HG03439 (cell line): ENCODE measurements around the gene NCR2.
"Not testable (repeated sequence)": the region's sequence is repeated elsewhere in the genome, so short reads cannot be mapped to it uniquely, and the experiment has no call there.

Source experiments
- ATAC-seq: cut with Tn5 transposase; IDR thresholded peaks from one replicate; pipeline ENCODE4 v1.9.1; 2021; ENCODE audit warnings: mild to moderate bottlenecking, moderate library complexity; ENCODE audit not compliant: unreplicated experiment

Gene NCR2, protein sequence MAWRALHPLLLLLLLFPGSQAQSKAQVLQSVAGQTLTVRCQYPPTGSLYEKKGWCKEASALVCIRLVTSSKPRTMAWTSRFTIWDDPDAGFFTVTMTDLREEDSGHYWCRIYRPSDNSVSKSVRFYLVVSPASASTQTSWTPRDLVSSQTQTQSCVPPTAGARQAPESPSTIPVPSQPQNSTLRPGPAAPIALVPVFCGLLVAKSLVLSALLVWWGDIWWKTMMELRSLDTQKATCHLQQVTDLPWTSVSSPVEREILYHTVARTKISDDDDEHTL

GRCh38 chr6:41335296-41335695 lies at the start of gene NCR2:
Gene NCR2, plus strand, starts transcription at chr6:41335608. Its CDS starts 269 bp downstream, at chr6:41335877.
- ATAC-seq, result no peak

- no peak for ATAC-seq
Observed at GRCh38 chr6:41286544-41287346, 48.7 kb upstream of the NCR2 start, which contains the start of gene TREM1. Gene TREM1, minus strand, starts transcription at chr6:41286682. Its CDS starts 27 bp downstream, at chr6:41286655.

- peak; percentile 75 for ATAC-seq
Observed at GRCh38 chr6:41288030-41288753, 47.2 kb upstream of the NCR2 start.

DNA sequence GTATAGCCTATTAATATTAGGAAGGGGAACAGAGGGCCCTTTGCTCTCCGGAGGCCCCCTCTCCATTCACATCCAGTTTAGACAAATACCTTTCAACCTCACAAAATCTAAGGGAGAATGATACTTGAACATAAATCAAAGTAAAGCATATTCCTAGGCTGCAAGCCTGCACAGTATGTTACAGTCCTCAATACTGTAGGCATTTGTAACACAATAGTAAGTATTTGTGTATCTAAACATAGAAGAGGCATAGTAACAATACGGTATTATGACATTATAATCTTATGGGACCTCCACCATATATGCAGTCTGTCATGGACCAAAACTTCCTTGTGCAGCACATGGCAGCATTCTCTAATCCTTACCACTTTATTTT lies 46.7 kb upstream of the NCR2 start:
- no peak for ATAC-seq

GRCh38 chr6:41289815-41290214 lies 45.6 kb upstream of the NCR2 start:
- no peak for ATAC-seq

DNA sequence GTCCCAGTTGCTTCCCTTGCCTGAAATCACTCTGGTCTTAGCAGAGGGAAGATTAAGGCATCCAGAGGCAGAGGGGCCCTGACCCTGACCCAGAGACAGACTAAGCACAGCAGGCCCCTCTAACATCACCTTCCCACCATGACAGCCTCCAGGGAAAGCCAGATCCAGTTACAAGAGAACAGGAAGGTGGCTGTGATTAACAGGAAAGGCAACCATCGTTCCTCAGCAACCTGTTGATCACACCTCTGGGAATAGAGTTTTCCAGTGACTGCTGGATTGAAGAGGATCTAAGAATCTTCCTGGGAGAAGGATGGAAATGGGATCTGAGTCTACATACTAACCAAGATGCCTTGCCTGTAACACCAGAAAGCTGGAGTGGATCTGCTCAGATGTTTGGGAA lies 43.7 kb upstream of the NCR2 start:
- ATAC-seq, result no peak

- no peak for ATAC-seq
Observed at GRCh38 chr6:41294214-41294872, 41.1 kb upstream of the NCR2 start.

DNA sequence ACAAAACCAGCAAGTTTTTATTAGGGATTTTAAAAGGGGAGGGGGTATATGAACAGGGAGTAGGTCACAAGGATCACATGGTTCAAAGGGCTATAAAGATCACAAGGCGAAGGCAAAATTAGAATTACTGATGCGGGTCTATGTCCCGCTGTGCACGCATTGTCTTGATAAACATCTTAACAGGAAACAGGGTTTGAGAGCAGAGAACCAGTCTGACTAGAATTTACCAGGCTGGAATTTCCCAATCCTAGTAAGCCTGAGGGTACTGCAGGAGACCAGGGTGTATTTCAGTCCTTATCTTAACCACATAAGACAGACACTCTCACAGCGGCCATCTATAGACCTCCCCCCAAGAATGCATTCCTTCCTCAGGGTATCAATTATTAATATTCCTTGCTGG lies 38.2 kb upstream of the NCR2 start:
- not testable (repeated sequence) for ATAC-seq

DNA sequence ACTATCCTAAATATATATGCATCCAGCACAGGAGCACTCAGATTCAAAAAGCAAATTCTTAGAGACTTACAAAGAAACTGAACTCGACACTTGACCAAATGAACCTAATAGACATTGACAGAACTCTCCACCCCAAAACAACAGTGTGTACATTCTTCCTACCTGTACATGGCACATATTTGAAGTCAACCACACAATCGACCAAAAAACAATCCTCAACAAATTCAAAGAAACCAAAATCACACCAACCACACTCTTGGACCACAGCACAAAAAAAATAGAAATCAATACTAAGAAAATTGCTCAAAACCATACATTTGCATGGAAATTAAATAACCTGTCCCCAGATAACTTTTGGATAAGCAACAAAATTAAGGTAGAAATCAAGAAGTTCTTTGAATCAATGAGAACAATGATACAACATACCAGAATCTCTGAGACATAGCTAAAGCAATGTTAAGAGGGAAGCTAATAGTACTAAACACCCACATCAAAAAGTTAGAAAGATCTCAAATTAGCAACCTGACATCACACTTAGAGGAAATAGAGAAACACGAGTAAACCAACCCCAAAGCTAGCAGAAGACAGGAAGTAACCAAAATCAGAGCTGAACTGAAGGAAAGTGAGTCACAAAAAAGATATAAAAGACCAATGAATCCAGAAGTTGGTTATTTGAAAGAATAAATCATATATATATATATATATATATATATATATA lies 36.5 kb upstream of the NCR2 start:
- no peak for ATAC-seq

GRCh38 chr6:41302638-41303037 lies 32.8 kb upstream of the NCR2 start:
- ATAC-seq, result no peak

DNA sequence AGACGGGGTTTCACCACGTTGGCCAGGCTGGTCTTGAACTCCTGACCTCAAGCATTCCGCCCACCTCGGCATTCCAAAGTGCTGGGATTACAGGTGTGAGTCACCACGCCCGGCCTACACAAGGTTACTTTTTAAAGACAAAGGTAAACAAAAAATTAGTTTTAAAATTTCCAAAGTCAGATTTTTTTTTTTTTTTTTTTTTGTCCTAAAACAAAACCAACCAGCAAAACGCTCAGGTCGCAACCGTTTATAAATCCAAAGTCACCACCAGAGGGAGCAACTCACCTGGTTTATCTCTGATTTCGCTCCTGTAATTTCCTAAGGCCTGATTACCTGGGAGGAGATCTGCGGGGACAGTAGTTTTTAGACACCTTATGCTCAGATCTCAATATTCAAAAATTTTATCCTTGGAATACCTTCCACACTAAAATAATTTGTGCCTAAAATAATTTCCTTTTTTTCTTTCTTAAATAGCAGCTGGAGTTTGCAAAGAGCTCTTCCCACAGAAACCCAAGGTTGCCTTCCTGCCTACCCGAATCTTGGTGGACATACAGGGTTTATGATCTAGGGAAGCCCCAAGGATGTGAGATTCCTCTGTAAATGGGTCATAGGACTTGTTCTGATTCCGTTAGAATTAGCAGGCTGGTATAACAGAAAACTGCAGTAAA lies 29.1 kb upstream of the NCR2 start:
- ATAC-seq, result no peak

DNA sequence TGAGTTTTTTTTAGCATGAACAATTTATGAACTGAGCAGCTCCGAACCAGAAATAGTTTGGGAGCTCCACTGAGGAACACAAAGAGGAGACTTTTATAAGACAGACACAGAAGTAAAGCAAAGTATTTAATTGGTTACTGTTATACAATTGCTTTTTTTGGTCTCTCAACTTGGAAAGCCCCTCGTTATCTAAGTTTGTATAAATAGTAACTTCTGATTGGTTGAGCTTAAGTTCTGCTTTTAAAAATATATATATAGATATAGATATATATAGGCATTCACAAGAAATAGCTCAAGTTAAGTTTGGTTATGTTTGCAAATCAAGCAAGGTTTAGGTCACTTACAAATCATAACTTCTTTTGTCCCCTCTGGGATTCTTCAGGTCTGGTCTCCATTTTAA lies 20.2 kb upstream of the NCR2 start:
- no peak for ATAC-seq

DNA sequence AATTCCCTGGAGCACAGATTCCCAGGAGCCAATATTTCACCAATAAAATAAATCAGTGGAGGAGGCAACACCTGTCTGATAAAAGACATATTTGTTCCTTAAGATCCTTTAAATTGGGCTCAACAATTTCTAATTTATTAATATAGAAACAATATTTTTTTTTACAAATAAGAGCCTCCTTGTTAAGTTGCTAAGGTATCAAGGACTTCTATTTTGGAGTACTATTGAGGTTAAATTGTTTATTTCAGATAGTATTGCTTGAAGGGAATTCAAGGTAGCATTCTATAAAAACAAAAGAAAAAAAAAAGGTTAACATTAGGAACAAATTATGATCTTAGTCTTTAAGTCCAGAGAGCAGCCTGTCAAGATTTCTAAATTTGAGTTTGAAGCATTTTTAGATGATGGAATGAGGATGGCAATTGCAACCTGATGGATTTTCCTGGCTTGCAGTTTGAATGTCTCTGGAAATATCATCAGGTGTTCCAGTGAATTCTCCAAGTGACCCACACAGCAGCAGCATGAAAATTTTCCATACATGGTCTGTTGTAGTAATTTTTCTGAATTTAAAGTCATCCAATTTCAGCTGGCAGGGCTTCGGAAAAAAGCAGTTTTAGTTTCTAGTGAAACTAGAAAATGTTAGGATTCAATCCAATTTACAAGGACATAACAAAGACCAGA lies 19.3 kb upstream of the NCR2 start:
- ATAC-seq, result no peak

GRCh38 chr6:41318261-41318653 lies 17.2 kb upstream of the NCR2 start:
- ATAC-seq, result no peak

GRCh38 chr6:41318654-41319565 lies 16.5 kb upstream of the NCR2 start:
- peak; percentile 87 for ATAC-seq

- ATAC-seq, result no peak
Observed at GRCh38 chr6:41321183-41321582, 14.2 kb upstream of the NCR2 start.

DNA sequence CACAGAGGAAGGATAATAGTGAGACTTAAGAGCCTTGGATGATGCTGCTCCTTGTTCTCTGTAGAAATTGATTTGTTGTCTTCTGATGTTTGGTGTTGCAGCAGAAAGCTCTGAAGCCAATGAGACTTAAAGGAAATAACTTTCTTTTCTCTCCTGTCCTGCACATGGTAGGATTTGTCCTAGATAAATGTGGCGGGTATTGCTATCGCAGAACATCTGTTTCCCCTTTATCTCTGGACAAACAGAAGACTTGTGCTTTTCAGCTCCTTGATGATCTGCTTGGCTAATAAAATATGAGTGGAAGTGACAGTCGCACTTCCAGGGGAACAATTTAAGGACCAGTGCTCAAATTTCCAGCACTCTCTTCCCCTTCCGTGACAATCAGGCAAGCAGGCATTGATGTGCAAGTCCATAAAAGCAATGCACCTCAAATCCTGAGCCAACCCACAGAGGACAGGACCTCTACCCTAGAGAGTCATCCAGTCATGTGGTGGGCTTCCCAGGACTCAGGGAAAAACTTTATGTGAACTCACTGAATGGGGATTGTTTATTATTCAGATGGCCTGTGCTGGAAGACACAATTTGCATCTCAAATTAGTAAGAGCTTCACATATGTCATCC lies 9.9 kb upstream of the NCR2 start:
- no peak for ATAC-seq

DNA sequence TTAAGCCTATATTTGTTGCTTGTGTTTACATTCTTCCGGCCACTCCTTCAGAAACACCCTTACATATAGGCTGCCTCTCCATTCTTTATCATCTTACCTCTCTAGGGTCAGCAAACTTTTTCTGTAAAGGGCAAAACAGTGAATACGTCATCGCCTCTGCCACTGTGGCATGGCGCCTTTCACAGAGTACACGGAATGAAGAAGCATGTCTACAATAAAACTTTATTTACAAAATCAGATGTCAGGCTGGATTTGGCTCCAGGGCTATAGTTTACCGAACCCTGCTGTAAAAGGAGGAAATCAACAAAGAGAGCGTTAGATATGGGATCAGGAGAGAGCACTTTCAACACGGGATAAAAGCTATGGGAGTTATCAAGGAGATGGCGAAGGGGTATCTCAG lies 9.3 kb upstream of the NCR2 start:
- no peak for ATAC-seq
